SU-DHL-6 (cell line): Measurements from ENCODE around the gene MAPK8.

Experiments used
- EZH2phosphoT487 ChIP-seq: fragments of 200-600 bp; sonication (generic), shearing (Covaris generic); conservative IDR thresholded peaks from 2 replicates; pipeline ENCODE4 v1.6.1; 2018; ENCODE audit warnings: mild to moderate bottlenecking, antibody characterized with exemption, low read length, moderate library complexity, mixed read lengths
- TF ChIP-seq, protein P1 (sequence below): fragments of 200-600 bp; sonication (generic); IDR thresholded peaks from one replicate; pipeline ENCODE4 v1.5.1; 2017; ENCODE audit warnings: antibody characterized with exemption, mild to moderate bottlenecking, low read length, moderate library complexity; ENCODE audit not compliant: insufficient read depth, poor library complexity, severe bottlenecking

DNA sequence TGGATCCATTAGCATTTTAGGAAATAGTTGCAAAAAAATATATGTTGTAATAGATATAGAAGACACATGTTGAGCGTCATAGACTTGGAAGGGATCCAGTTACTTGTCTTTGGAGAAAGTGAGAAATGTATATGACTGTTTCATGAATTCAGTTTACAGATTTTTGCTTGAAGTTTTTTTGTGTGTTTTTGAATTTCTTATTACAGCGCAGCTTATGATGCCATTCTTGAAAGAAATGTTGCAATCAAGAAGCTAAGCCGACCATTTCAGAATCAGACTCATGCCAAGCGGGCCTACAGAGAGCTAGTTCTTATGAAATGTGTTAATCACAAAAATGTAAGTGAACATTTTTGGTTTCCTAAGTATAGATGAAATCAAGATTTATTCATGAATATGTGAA is 98.2 kb downstream of the MAPK8 start:
- TF ChIP-seq EZH2phosphoT487, result no peak
- TF ChIP-seq, protein P1, sequence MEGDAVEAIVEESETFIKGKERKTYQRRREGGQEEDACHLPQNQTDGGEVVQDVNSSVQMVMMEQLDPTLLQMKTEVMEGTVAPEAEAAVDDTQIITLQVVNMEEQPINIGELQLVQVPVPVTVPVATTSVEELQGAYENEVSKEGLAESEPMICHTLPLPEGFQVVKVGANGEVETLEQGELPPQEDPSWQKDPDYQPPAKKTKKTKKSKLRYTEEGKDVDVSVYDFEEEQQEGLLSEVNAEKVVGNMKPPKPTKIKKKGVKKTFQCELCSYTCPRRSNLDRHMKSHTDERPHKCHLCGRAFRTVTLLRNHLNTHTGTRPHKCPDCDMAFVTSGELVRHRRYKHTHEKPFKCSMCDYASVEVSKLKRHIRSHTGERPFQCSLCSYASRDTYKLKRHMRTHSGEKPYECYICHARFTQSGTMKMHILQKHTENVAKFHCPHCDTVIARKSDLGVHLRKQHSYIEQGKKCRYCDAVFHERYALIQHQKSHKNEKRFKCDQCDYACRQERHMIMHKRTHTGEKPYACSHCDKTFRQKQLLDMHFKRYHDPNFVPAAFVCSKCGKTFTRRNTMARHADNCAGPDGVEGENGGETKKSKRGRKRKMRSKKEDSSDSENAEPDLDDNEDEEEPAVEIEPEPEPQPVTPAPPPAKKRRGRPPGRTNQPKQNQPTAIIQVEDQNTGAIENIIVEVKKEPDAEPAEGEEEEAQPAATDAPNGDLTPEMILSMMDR, result no peak
